MM.1S (cell line): Measurements from ENCODE around the gene SHC3.

Experiments
- EZH2 ChIP-seq: fragments of 300-600 bp; sonication (generic); optimal IDR thresholded peaks from 2 replicates; pipeline ENCODE3; 2017; ENCODE audit warnings: low read depth, mild to moderate bottlenecking, antibody characterized with exemption, low read length, mixed read lengths
- EZH2phosphoT487 ChIP-seq: fragments of 300-600 bp; sonication (generic); IDR thresholded peaks from 2 replicates; pipeline ENCODE4 v1.6.1; 2018; ENCODE audit warnings: antibody characterized with exemption, low read length
- TF ChIP-seq, protein P1 (sequence below): fragments of 300-600 bp; sonication (generic); IDR thresholded peaks from 2 replicates; pipeline ENCODE4 v1.5.1; 2016; ENCODE audit warnings: antibody characterized with exemption, low read length, mixed read lengths

- TF ChIP-seq, protein P1, sequence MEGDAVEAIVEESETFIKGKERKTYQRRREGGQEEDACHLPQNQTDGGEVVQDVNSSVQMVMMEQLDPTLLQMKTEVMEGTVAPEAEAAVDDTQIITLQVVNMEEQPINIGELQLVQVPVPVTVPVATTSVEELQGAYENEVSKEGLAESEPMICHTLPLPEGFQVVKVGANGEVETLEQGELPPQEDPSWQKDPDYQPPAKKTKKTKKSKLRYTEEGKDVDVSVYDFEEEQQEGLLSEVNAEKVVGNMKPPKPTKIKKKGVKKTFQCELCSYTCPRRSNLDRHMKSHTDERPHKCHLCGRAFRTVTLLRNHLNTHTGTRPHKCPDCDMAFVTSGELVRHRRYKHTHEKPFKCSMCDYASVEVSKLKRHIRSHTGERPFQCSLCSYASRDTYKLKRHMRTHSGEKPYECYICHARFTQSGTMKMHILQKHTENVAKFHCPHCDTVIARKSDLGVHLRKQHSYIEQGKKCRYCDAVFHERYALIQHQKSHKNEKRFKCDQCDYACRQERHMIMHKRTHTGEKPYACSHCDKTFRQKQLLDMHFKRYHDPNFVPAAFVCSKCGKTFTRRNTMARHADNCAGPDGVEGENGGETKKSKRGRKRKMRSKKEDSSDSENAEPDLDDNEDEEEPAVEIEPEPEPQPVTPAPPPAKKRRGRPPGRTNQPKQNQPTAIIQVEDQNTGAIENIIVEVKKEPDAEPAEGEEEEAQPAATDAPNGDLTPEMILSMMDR: no peak
- TF ChIP-seq EZH2: no peak
- no peak for TF ChIP-seq EZH2phosphoT487
These were observed 7.4 kb downstream of the SHC3 start for GRCh38 chr9:89171231-89171630.
